OCI-M1 (cell line): ENCODE data around the gene MFSD6L.
A peak's percentile ranks its signal among the peaks of the same experiment; 100 is the strongest.

Experiments
- DNase-seq: peaks from one replicate; lab custom pipeline; 2025; lab: John Stamatoyannopoulos, UW

Gene MFSD6L

DNA sequence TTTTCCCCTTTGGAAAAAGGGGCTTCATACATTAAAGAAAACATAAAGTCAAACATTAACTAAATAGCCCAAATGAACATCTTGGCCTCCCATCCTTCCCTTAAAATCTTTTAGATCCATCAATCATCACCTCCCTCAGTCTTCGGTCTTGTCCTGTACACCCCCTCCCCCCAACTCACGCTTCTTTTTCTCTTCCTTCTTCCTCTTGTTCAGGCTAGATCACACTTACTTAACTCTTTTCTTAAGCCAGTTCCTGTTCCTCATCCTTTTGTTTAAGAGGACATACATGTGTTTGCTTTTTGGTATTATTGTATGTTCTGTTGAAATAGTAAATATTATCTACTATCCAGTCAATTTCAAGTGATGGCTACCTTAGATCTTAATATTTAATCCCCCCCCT is 5.5 kb downstream of the MFSD6L start:
- DNase-seq = no peak

DNA sequence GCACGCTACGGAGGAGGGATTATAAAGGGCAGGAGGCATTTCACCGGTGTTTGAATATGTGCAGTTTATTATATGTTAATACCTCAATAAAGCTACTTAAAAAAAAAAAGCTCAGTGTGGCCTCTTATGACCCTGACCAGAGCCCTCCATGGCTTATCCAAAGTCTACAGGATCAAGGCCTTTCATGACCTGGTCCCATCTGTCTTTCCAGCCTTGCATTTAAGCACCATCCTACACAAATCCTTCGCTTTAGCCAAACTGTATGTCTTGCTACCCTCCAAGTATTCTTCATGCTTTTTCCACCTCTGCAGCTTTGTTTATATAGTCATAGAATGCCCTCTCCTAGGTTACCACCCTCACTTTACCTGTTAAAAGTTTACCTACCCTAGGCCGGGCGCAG is 6.5 kb downstream of the MFSD6L start:
- no peak for DNase-seq

DNA sequence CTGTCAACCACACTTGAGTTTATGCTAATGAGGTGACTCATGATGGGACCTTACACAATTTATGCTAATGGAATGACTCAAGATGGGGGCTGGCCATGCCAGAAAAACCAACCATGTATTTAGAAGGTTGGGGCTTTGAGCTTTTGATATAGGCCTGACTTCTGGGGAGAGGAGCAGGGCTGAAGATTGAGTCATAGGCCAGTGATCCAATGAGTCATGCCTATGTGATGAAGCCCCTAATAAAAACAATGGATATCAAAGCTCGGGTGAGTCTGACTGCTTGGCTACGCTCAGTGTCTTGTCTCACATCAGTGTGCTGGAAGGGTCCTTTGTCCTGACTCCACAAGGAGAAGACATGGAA is 7.3 kb downstream of the MFSD6L start:
- no peak for DNase-seq

- no peak for DNase-seq
Measured at GRCh38 chr17:8791248-8791909, 7.8 kb downstream of the MFSD6L start.

DNA sequence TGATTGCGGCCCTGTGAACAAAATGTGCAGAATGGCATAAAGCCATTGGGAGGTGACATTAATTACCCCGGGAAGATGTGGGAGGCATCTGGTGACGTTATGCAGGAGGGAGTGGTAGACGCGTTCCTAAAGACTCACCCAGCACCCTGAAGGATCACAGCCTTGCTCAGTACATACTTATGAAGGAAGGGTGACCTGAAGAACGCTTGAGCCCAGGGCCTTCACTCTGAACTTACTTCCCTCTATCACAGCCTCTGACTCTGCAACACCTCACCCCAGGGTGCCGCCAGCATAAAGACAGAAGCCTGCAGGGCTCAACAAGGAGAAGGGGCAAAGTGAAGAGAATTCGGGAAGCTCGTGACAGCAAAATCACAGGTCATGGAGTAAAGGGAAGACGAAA is 9.4 kb downstream of the MFSD6L start:
- no peak for DNase-seq

- DNase-seq = no peak
Measured at GRCh38 chr17:8788998-8789397, 10.2 kb downstream of the MFSD6L start.

- peak; percentile 87 for DNase-seq
Measured at GRCh38 chr17:8785547-8786413, 13.4 kb downstream of the MFSD6L start.

GRCh38 chr17:8782176-8782575 is 17.0 kb downstream of the MFSD6L start:
- no peak for DNase-seq

DNA sequence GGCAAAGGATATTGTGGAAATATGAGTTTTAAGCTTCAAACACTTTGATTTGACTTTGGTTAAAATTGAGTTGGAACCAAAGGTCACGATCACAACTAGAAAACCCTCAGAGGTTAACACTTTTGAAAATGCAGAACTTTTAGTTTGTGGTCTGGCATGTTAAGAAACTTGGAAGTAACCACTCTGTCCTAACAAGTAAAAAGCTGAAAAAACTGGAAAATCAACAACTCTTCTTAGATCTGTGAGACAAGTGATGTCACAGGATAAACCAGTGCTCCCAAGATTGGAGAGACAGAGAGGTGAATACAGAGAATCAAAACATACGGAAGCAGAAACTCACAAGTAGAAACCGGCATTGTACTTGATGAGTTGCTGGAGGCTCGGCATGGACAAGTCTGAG is 17.4 kb downstream of the MFSD6L start:
- no peak for DNase-seq

GRCh38 chr17:8776881-8777280 is 22.3 kb downstream of the MFSD6L start:
- DNase-seq = peak; percentile 32

DNA sequence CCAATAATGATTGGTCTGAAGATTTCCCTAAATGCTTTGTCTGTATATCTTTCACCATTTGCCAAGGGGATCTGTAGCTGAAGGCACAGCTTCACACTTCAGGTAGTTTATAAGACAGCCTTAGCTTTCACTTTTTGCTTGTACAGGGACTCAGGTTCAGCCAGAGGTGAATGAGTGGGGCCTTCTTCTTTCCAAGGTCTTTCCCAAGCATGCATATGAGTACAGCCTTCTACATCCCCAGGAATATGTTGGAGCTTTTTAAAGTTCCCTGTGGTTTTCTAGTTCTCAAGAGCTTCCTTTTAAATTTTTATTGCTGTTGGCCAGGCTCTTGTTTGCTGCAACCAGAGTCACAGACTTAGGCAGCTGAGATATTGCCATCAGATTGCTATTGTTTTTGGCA is 22.9 kb downstream of the MFSD6L start:
- DNase-seq = no peak

GRCh38 chr17:8766731-8767130 is 32.4 kb downstream of the MFSD6L start:
- no peak for DNase-seq

- no peak for DNase-seq
Measured at GRCh38 chr17:8762012-8762411, 37.2 kb downstream of the MFSD6L start.

DNA sequence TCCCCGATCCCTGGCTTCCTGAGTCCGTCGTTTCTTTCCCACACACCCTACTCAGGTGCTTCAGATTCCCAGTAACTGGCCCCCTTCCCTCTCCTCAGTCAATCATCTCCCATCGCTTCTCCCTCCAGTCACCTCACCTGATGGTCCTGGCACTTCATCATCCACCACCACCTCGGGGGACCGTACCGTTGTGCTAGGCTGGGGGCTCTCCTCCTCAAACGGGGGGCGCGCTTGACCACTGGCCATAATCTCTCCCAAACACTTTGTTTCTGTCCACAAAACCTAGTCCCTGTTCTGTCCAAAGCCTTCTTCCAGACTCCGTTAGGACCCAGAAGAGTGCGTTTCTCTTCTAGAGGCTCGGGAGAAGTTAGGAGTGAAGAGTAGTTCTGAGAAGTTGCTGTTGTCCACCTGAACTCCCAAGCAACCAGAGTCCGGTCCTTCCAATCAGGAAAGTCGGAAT is 41.0 kb downstream of the MFSD6L start, which contains the start of gene SPDYE4:
TSS of gene SPDYE4 (minus strand) at position 410 of the 460 bp plus-strand sequence. CDS start at position 246, 164 bp downstream.
- no peak for DNase-seq

- DNase-seq = no peak
Measured at GRCh38 chr17:8757189-8757588, 42.0 kb downstream of the MFSD6L start.

DNA sequence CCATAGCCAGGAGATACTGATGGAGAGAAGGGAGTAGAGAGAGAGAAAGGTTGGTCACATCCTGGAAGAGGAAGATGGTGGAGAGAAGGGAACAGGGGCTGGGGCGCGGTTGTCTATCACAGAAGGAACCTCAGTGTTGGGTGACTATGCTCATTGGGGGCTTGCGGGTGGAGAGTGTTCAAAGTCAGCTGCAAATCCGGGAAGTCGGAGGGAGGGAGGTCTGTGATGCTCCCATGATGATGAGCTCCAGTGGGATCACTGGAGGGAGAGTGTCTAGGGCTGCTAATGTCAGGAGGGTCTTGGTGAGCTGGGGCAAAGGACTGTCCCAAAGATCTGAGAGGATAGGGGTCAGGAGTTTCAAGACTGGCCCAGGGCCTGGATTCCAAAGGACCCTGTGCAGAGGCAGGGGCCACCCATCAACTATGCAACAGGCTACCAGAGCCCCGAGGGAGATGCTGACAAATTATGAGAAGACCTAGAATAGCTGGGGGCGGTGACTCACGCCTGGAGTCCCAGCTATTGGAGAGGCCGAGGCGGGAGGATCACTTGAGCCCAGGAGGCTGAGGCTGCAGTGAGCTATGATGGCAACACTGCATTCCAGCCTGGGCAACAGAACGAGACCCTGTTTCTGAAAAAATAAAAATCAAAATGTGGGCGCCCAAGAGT is 43.4 kb downstream of the MFSD6L start:
- no peak for DNase-seq

DNA sequence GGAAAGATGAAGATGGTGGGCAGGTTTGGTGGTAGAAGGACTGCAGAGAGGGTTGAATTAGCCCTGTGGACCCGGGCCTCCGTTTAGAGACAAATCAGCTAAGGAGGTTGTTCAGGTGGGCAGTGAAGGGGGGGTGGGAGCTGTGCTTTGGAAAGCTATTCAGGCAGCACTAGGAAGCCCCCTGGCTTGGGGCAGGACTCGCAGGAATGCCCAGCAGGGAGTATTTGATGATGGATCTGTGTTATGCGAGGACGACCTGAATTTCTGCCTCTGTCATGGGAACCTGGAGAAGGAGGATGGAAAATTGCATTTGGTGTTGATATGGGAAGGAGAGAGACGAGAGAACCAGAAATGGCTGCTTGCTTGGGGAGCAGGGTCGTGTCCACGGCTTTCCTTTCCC is 44.3 kb downstream of the MFSD6L start:
- DNase-seq = no peak

GRCh38 chr17:8753976-8754440 is 45.2 kb downstream of the MFSD6L start:
- peak; percentile 59 for DNase-seq

- DNase-seq = no peak
Measured at GRCh38 chr17:8753136-8753975, 45.8 kb downstream of the MFSD6L start.

GRCh38 chr17:8749616-8750015 is 49.5 kb downstream of the MFSD6L start:
- DNase-seq = no peak

- peak; percentile 32 for DNase-seq
Measured at GRCh38 chr17:8747742-8748141, 51.4 kb downstream of the MFSD6L start.
